Measurements from ENCODE around the gene SERTAD2. TPM values are rescaled to one million over a fixed set of nuclear protein-coding genes. Genes with fewer than 3 reads are reported as not detected.

The SERTAD2 gene
- total and polyA plus RNA-seq, 2 experiments from 2014 or later = 12.0 to 21.2 TPM

DNA sequence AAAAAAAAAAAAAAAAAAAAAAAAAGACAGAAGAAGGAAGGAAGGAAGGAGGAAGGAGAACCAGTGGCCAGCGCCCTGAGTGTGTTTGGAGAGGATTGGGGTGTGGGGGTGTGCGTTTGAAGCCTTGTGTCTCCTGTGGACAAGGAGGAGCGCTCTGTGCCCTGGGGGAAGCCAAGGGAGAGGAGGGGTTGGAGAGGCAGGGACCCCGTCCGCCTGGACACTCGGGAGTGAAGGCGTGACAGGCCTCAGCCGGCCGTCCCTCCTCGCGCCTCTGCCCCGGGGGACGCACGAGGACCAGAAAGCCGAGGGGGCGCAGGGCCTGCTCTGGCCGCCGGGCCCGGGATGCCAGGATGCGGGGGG, 44.9 kb downstream of the SERTAD2 start:
- H3K9me3 ChIP-seq (ENCODE audit: low read depth) = no peaks in the 10 kb centered on the region
- H3K36me3 ChIP-seq = no peaks in the 10 kb centered on the region
- H3K27me3 ChIP-seq = no peaks in the 10 kb centered on the region
- TF ChIP-seq, protein P1, sequence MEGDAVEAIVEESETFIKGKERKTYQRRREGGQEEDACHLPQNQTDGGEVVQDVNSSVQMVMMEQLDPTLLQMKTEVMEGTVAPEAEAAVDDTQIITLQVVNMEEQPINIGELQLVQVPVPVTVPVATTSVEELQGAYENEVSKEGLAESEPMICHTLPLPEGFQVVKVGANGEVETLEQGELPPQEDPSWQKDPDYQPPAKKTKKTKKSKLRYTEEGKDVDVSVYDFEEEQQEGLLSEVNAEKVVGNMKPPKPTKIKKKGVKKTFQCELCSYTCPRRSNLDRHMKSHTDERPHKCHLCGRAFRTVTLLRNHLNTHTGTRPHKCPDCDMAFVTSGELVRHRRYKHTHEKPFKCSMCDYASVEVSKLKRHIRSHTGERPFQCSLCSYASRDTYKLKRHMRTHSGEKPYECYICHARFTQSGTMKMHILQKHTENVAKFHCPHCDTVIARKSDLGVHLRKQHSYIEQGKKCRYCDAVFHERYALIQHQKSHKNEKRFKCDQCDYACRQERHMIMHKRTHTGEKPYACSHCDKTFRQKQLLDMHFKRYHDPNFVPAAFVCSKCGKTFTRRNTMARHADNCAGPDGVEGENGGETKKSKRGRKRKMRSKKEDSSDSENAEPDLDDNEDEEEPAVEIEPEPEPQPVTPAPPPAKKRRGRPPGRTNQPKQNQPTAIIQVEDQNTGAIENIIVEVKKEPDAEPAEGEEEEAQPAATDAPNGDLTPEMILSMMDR (IDR thresholded peaks at IDR 0.05; ENCODE audit: low read depth, low read length) = no peak
- H3K27ac ChIP-seq = no peak overlapping the region
- peaks cover 6% of the 10 kb centered on the region for H3K4me1 ChIP-seq (ENCODE audit: low read depth)
- DNase-seq (ENCODE audit: low read depth in 1 of 2, low spot score in 1 of 2) = no peak
- H3K4me3 ChIP-seq = peak overlapping the region; percentile 11

DNA sequence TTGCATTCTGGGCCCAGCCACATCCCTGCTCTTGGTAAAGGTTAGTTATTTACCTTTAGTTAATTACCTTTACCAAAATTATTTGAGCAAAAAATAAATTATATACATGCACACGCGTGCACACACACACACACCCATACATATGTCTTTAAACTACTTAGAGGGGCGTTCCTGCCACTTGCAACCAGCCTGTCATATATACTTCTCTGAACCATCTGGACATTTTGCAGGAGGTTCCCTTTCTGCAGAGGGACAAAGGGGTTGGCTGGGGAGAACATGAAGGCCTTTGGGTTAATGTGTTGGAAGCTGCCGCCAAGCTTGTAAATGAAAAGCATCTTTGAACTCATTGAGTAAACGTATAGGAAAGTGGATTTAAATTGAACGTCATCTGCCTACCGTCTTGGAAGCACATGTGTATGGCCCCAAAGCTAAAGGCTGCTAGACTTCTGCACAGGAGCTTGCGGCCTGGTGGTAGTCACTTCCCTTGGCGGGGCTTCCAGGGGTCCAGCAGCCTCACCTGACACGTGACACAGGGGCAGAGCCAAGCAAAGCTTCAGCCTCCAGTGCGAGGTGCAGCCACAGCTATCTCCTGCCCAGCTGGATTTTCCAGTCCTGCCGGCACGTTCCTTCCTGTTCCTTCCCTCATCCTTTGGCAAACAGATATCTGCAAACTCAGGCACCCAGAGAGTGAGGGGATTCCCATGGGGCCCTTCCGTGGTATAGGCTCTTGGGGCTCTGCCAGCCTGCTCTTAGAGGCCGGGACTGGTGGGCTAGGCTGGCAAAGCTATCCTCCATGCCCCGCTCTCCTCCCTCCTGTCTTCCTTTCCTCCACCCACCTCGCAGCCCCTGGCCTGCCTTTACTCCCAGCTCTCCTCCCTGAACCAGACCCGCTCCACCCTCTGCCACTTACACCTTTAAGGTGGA, 46.1 kb downstream of the SERTAD2 start:
- Histone ChIP-seq H3K36me3 (no peaks in the 10 kb centered on the region), H3K4me1 (ENCODE audit: low read depth) (peaks cover 6% of the 10 kb centered on the region), H3K4me3 (no peak overlapping the region), H3K27me3 (no peaks in the 10 kb centered on the region), H3K27ac (no peak overlapping the region), H3K9me3 (ENCODE audit: low read depth) (no peaks in the 10 kb centered on the region)
- no peak for DNase-seq (ENCODE audit: low read depth in 1 of 2, low spot score in 1 of 2)
- TF ChIP-seq, protein P1 (IDR thresholded peaks at IDR 0.05; ENCODE audit: low read depth, low read length) = no peak

DNA sequence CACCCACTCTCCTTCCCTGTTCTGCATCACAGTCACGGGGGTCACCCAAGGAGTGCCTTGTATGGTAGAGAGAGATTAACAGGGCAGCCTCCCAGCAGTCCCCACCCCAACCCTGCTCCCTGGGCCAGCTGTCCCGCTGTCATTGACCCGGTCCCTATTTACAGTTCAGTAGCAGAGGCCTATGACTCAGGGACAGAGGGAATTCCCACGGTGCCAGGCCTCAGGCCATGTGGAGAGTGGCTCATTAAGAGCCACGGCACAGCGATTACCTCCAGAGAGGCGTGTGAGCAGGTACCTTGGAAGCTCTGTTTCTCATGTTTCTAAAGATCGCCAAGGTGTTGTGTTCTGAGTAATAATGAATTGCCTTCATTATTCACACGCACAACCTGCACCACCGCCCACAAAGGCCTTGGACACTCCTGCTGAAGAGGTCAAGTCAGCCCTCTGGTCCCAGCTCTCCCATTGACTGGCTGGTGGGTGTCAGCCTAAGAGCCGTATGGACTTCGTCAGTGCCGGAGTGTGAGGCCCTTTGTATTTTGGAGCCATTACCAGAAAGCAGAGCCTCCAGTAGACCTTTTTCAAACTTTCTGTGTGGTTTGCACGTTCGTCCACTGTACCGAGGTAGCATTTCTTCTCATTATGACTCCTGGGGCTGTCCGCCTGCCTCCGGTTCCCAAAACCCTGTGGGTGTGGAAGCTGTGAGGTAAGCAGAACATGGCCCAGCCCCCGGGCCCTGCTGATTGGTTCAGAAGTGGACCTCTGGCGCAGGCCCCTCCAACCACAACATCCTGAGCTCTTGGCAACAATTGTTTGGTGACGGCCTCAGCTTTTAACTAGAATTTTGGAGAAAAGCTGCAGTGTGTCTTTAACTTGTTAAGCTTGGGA, 47.0 kb downstream of the SERTAD2 start:
- no peaks in the 10 kb centered on the region for H3K9me3 ChIP-seq (ENCODE audit: low read depth)
- DNase-seq (ENCODE audit: low read depth in 1 of 2, low spot score in 1 of 2) = peak; percentile 45 to 88
- H3K27ac ChIP-seq = no peak overlapping the region
- H3K36me3 ChIP-seq = no peaks in the 10 kb centered on the region
- TF ChIP-seq, protein P1 (IDR thresholded peaks at IDR 0.05; ENCODE audit: low read depth, low read length) = no peak
- peaks cover 6% of the 10 kb centered on the region for H3K4me1 ChIP-seq (ENCODE audit: low read depth)
- H3K4me3 ChIP-seq = no peak overlapping the region
- H3K27me3 ChIP-seq = no peaks in the 10 kb centered on the region

DNA sequence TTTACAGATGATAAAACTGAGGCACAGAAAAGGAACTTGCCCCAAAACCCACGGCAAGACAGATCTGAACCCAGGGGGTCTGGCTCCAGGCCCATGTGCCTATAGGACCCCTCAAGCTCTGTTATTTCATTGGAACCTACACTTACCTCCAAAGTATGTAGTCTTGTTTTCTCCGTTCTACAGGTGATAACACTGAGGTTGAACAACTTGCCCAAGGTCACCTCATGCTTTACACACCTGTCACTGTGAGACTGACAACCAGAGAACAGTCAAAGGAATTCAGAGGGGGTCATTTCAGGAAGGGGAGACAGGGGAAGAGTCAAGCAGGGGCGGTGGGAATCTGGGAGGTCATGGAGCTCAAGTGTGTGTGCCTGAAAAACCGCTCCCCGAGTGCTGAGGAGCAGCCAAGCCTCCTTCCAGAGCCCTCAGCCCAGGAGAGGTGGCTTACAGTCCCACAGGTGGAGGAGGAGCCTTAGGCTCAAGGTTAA, 47.7 kb downstream of the SERTAD2 start:
- TF ChIP-seq, protein P1 (IDR thresholded peaks at IDR 0.05; ENCODE audit: low read depth, low read length) = no peak
- H3K36me3 ChIP-seq = no peaks in the 10 kb centered on the region
- H3K27ac ChIP-seq = no peak overlapping the region
- no peaks in the 10 kb centered on the region for H3K9me3 ChIP-seq (ENCODE audit: low read depth)
- H3K27me3 ChIP-seq = no peaks in the 10 kb centered on the region
- H3K4me3 ChIP-seq = no peak overlapping the region
- peaks cover 6% of the 10 kb centered on the region for H3K4me1 ChIP-seq (ENCODE audit: low read depth)
- DNase-seq (ENCODE audit: low read depth in 1 of 2, low spot score in 1 of 2) = no peak

DNA sequence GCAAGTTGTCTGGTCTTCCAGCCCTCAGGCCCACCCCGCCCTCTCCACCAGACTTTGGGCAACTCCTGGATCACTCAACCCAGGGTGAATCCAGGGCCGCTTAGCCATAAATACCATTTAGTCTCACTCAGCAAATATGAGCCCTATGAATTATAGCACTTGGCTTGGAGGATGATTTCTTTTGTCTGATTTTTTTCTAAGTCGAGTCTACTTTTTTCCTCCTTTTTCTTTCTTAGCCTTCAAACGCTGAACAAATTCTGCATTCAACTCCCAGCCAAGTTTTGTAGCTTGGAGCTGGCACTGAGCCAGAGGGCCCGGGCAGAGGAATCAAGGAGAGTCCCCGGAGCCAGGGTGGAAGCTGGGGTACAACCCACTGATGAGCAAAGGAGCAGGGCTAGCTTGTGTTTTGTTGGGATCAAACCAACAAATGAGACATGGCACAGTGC, 48.7 kb downstream of the SERTAD2 start:
- TF ChIP-seq, protein P1 (IDR thresholded peaks at IDR 0.05; ENCODE audit: low read depth, low read length) = no peak
- Histone ChIP-seq H3K27ac (no peak overlapping the region), H3K27me3 (no peaks in the 10 kb centered on the region), H3K9me3 (ENCODE audit: low read depth) (no peaks in the 10 kb centered on the region), H3K4me3 (no peak overlapping the region), H3K36me3 (no peaks in the 10 kb centered on the region), H3K4me1 (ENCODE audit: low read depth) (peaks cover 6% of the 10 kb centered on the region)
- DNase-seq (ENCODE audit: low read depth in 1 of 2, low spot score in 1 of 2) = peak in 1 of 2 donors; percentile 19

All from cardiac muscle cell (in vitro differentiated cells and primary cell).